Measurements from ENCODE around the gene SPINT1. TPM values are rescaled to one million over a fixed set of nuclear protein-coding genes. Genes with fewer than 3 reads are reported as not detected.
A peak's percentile ranks its signal among the peaks of the same experiment; 100 is the strongest.

SPINT1 gene
- total RNA-seq, 1 donor from 2014 or later: 49.2 TPM

DNA sequence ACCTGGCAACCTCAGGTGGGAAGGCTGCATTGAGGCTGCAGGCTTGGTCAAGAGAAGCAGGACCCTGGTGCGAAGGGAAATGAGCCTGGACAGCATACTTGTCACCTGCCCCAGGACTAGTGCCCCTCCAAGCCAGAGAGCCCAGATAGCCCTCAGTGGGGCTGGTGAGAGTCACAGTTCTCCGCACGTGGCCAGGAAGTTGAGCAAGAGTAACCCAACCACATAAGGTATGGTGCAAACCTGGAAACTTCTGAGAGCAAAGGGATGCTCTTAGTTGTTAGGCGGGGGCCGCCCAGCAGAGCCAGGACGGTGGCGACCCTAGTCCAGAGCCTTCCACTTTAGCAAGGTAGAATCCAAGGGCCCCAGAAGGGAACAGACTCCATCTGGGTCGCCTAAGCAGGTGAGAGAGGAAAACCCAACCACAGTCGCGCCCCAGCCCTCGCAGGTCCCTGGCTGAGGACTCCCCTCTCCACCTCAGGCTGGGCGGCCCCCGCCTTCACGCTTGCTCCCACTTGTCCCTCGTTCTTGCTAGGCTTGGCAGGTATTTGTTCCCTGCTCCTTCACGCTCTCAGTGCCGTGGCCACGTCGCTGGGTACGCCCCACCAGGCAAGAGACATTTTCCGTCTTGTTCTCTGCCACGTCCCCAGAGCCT is 49.3 kb downstream of the SPINT1 start:
- no peak for DNase-seq

DNA sequence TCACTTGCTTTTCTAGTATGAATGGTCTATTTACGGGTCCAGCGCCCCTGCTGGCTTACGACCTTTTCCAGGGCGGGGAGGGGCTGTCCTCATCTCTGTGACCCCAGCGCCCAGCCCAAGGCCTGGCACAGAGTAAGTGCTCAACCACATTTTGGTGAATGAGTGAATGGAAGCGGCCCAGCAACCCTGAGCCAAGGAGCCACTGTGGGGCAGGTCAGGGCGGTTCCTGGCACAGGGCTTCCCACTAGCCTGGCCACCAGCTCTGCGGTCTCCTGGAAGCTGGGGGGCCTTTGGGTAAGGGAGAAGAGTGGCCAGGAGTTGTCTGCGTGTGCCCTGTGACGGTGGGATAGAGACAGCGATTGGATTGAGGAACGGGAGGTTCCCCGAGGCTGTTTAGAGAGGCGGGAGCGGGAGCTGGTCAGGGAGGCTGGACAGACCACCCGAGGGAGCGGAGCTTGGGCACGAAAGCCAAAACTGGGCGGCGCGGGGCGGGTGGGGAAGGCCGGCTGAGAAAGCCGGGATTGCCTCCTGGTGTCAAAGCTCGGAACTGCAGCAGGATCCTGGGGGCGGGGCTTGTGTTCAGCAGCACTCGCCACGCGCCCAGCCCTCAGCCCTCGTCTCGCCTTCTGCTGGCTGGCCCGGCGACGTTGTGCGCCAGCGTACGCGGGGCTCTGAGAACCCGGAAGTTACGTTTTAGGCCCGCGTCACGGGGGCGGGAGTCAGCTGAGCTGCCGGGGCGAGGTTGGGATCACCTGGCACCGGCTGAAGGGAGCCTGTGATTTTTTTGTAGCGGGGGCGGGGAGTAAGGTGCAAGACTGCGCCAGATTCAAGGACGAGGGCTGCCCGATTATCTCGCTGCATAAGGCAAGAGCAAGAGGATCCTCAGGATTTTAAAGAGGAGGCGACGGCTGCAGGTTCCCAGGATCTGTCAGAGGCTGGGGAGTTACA is 50.2 kb downstream of the SPINT1 start, which contains the start of gene VPS18:
TSS of gene VPS18 (plus strand) at position 718 of the 948 bp plus-strand sequence. CDS start 319 bp downstream, outside the sequence.
- peak; percentile 99 for DNase-seq

DNA sequence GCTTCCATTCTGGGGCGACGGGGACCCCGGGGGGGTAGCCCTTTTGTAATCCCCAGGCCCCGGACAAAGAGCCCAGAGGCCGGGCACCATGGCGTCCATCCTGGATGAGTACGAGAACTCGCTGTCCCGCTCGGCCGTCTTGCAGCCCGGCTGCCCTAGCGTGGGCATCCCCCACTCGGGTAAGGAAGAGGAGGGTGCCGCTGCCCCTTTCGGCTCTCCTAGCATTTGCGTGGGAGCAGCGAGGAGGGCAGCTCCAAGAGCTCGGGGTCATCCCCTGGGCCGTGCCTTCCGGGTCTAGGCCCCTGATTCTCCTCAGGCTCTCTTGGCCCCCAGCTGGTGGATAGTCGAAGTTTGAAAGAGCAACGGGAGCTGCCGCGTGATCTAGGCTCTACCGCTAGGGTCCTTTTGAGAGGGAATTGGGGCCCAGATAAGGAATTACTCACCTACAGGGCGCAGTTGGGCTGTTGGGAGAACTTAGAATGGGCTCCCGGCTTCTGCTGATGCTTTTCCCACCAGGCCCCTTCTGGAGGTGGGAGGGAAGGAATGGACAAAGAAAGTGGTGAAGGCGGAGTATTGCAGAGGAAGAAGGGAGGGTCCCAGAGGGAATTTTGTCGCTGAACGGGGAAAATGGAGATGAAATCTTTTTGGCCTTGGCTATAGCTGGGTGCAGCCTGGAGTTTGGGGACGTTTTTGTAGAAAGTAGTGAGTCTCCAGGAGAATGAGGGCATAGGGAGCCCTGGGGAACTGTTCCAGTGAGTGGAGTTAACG is 51.0 kb downstream of the SPINT1 start:
- DNase-seq: peak; percentile 70

GRCh38 chr15:40899536-40900207 is 55.8 kb downstream of the SPINT1 start:
- no peak for DNase-seq

GRCh38 chr15:40900256-40901052 is 56.6 kb downstream of the SPINT1 start:
- DNase-seq: no peak

- no peak for DNase-seq
These were observed 57.2 kb downstream of the SPINT1 start for GRCh38 chr15:40901053-40901443.

- no peak for DNase-seq
These were observed 59.0 kb downstream of the SPINT1 start for GRCh38 chr15:40902605-40903561.

- no peak for DNase-seq
These were observed 60.8 kb downstream of the SPINT1 start for GRCh38 chr15:40904552-40905201.

GRCh38 chr15:40906091-40906990 is 62.5 kb downstream of the SPINT1 start:
- DNase-seq: peak; percentile 91

DNA sequence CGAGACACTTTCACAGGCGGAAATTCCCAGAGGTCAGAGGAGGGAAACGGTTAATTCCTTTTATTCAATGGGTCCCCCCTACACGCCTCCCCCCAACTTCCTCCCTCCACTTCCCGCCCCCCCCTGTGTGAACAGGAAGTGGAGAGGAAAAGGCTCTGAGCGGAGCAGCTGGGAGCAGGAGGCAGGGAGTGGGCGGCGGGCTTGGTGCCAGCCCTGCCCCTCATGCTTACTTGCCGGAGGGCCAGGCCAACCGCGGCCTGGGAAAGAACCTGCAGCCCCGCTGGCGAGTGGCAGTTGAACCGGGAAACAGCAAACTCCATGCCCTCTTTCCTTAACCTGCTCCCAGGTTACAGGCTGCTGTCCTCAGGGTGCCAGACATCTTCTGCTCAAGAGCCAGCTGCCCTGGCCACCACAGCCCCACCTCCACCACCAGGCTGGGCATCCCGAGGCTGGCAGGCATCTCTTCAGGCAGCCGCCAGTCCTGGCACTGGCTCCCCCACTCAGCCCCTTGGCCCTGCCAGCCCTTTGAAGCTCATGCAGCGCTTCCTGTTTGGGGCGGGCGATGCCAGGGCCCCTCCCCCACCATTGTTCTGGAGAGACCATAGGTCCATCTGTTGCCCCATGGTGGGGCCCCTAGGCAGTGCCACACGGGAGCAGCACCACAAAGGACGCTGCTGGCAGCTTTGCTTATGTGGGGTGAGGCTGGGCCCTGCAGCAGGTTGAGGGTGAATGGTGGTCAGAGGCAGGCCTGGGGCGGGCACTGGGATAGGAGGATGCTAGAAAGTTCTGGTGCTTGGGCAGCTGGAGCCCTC is 63.3 kb downstream of the SPINT1 start:
- peak; percentile 88 for DNase-seq

Small RNA genes lying within 50 kb of the gene (small RNA-seq; reads per million reads assigned to genes)
- gene AC025166.1 (ENCODE audit: low replicate concordance): not detected

Other genes starting within 250 kb of the SPINT1 start
- gene KNL1, start 249.8 kb upstream of the SPINT1 start, total RNA-seq: 13.0 TPM
- gene RAD51, start 148.9 kb upstream of the SPINT1 start, total RNA-seq: 9.2 TPM
- gene RMDN3, start 88.8 kb upstream of the SPINT1 start, total RNA-seq: 24.5 TPM
- gene GCHFR, start 80.0 kb upstream of the SPINT1 start, total RNA-seq: 3.3 TPM
- gene C15orf62, start 74.1 kb upstream of the SPINT1 start, total RNA-seq: 0.51 TPM
- gene ZFYVE19, start 37.0 kb upstream of the SPINT1 start, total RNA-seq: 25.3 TPM
- 17.3 TPM for gene DNAJC17, start 36.6 kb upstream of the SPINT1 start, total RNA-seq
- not detected for gene PPP1R14D, start 15.3 kb upstream of the SPINT1 start, total RNA-seq
- gene RHOV, start 30.2 kb downstream of the SPINT1 start, total RNA-seq: 11.8 TPM
- 23.8 TPM for gene VPS18, start 50.4 kb downstream of the SPINT1 start, total RNA-seq
- 22.5 TPM for gene DLL4, start 85.3 kb downstream of the SPINT1 start, total RNA-seq
- gene CHAC1, start 109.4 kb downstream of the SPINT1 start, total RNA-seq: 5.3 TPM

Measured in tongue (tissue), 3 donors.